Ovary (tissue), 3 donors: ENCODE measurements around the gene SCARB2.

Experiments used
- EP300 ChIP-seq: sonication (generic); formaldehyde crosslinking; IDR thresholded peaks from one replicate; pipeline ENCODE4 v1.6.1; 2017; ENCODE audit warnings: antibody characterized with exemption
- TF ChIP-seq, protein P1 (sequence below), 3 donors: fragments of 450-650 bp in 2 of 3; fragments of 200-600 bp in 1 of 3; IDR thresholded peaks; one replicate each; pipeline versions ENCODE4 v1.5.1 to v1.8.0; 2016 to 2022; ENCODE audit warnings: antibody characterized with exemption in 3 of 3, mild to moderate bottlenecking in 1 of 3
- donor health status: DM: no; HTN: no; CAD: no.

GRCh38 chr4:76127754-76128153 is 85.9 kb downstream of the SCARB2 start:
- TF ChIP-seq, protein P1, sequence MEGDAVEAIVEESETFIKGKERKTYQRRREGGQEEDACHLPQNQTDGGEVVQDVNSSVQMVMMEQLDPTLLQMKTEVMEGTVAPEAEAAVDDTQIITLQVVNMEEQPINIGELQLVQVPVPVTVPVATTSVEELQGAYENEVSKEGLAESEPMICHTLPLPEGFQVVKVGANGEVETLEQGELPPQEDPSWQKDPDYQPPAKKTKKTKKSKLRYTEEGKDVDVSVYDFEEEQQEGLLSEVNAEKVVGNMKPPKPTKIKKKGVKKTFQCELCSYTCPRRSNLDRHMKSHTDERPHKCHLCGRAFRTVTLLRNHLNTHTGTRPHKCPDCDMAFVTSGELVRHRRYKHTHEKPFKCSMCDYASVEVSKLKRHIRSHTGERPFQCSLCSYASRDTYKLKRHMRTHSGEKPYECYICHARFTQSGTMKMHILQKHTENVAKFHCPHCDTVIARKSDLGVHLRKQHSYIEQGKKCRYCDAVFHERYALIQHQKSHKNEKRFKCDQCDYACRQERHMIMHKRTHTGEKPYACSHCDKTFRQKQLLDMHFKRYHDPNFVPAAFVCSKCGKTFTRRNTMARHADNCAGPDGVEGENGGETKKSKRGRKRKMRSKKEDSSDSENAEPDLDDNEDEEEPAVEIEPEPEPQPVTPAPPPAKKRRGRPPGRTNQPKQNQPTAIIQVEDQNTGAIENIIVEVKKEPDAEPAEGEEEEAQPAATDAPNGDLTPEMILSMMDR (IDR thresholded peaks at IDR 0.05): no peak
- TF ChIP-seq EP300: no peak
